ENCODE results near the gene ZNF275.

Gene ZNF275

DNA sequence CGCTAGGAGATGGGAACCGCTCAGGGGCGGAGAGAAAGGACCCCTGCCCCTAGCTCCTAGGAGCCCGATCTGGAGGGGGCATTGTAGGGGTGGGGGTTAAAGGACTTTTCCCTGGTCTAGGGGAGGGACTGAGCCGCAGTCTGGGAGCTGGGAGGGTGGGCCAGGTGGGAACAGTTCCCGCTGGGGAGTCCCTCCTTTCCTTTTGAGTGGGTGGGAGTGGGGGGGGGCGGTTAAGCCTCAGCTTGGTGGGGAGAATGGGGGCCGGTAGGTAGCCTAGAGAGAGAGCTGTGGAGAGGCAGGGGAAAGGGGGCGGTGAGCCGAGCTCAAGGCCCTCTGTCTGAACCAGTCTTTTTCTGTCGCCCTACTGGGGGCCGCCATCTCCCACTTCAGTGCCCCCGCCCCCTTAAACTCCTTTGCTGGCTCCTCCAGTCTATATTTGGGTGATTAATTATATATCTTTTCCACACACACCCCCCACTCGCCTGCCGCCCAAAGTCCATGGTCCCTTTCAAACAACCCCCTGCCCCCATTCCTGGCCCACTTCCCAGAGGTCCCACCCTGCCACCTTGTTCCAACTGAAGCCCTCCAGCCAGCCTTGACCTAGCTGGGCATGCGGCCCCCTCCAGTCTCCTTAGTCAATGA lies 822 bp downstream of the ZNF275 start:
- Histone ChIP-seq H4K20me1 (ENCODE audit: control insufficient read depth, insufficient read depth, low read depth, low read length) (no peaks in the 10 kb centered on the region), H3K27ac (ENCODE audit: low read depth, low read length) (no peak overlapping the region), H3K9me3 (ENCODE audit: control insufficient read depth, insufficient read depth, low read length) (no peaks in the 10 kb centered on the region), H3K4me3 (ENCODE audit: low read length) (peak overlapping the region; percentile 81), H3K4me1 (ENCODE audit: control insufficient read depth, low read length) (peaks cover 24% of the 10 kb centered on the region), H3K9me2 (replicated peaks; ENCODE audit: control insufficient read depth, low read length) (no peaks in the 10 kb centered on the region), H3K4me2 (ENCODE audit: low read length) (peak overlapping the region; percentile 68), H3K36me3 (ENCODE audit: control insufficient read depth, low read length) (peaks cover 22% of the 10 kb centered on the region), H3K27me3 (ENCODE audit: control insufficient read depth, low read length) (no peaks in the 10 kb centered on the region), H3F3A (ENCODE audit: control insufficient read depth, insufficient read depth) (no peaks in the 10 kb centered on the region), H3K79me2 (ENCODE audit: control insufficient read depth, low read length) (peaks cover 36% of the 10 kb centered on the region)
- no peak for TF ChIP-seq EZH2phosphoT487 (IDR thresholded peaks at IDR 0.05; ENCODE audit: borderline replicate concordance, low read length)
- TF ChIP-seq, protein P1, sequence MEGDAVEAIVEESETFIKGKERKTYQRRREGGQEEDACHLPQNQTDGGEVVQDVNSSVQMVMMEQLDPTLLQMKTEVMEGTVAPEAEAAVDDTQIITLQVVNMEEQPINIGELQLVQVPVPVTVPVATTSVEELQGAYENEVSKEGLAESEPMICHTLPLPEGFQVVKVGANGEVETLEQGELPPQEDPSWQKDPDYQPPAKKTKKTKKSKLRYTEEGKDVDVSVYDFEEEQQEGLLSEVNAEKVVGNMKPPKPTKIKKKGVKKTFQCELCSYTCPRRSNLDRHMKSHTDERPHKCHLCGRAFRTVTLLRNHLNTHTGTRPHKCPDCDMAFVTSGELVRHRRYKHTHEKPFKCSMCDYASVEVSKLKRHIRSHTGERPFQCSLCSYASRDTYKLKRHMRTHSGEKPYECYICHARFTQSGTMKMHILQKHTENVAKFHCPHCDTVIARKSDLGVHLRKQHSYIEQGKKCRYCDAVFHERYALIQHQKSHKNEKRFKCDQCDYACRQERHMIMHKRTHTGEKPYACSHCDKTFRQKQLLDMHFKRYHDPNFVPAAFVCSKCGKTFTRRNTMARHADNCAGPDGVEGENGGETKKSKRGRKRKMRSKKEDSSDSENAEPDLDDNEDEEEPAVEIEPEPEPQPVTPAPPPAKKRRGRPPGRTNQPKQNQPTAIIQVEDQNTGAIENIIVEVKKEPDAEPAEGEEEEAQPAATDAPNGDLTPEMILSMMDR (IDR thresholded peaks at IDR 0.05; ENCODE audit: low read depth, low read length, poor library complexity, severe bottlenecking) = no peak

- Histone ChIP-seq H3K4me1 (ENCODE audit: control insufficient read depth, low read length) (peaks cover 24% of the 10 kb centered on the region), H3K4me2 (ENCODE audit: low read length) (peak overlapping the region; percentile 68), H3K36me3 (ENCODE audit: control insufficient read depth, low read length) (peaks cover 22% of the 10 kb centered on the region), H3K79me2 (ENCODE audit: control insufficient read depth, low read length) (peaks cover 36% of the 10 kb centered on the region), H3K4me3 (ENCODE audit: low read length) (peak overlapping the region; percentile 81), H3K9me2 (replicated peaks; ENCODE audit: control insufficient read depth, low read length) (no peaks in the 10 kb centered on the region), H3K27me3 (ENCODE audit: control insufficient read depth, low read length) (no peaks in the 10 kb centered on the region), H3K9me3 (ENCODE audit: control insufficient read depth, insufficient read depth, low read length) (no peaks in the 10 kb centered on the region), H3F3A (ENCODE audit: control insufficient read depth, insufficient read depth) (no peaks in the 10 kb centered on the region), H4K20me1 (ENCODE audit: control insufficient read depth, insufficient read depth, low read depth, low read length) (no peaks in the 10 kb centered on the region), H3K27ac (ENCODE audit: low read depth, low read length) (no peak overlapping the region)
- TF ChIP-seq, protein P1 (IDR thresholded peaks at IDR 0.05; ENCODE audit: low read depth, low read length, poor library complexity, severe bottlenecking) = no peak
- TF ChIP-seq EZH2phosphoT487 (IDR thresholded peaks at IDR 0.05; ENCODE audit: borderline replicate concordance, low read length) = no peak
These were observed 2.4 kb downstream of the ZNF275 start for GRCh38 chrX:153336121-153336894.

DNA sequence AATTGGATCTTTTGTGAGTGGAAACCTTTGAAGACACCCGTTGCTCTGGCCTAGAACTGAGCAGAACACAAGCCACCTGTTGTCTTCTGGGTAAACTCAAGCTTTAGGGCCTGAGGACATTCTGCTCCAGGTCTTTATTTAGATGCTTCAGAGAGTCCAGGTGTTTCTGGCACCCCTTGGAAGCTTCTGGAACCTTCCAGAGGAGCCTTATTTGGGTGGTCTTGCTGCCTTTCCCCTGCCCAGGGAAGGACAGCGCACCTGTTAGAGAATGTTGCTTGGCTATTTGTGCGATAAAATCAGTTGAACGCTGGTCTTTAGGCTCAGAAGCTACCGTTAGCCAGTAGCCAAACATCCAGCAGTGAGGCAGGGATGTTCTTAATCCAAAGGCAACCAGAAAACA lies 3.0 kb downstream of the ZNF275 start:
- Histone ChIP-seq H3F3A (ENCODE audit: control insufficient read depth, insufficient read depth) (no peaks in the 10 kb centered on the region), H3K4me2 (ENCODE audit: low read length) (no peak overlapping the region), H3K27ac (ENCODE audit: low read depth, low read length) (no peak overlapping the region), H3K36me3 (ENCODE audit: control insufficient read depth, low read length) (peaks cover 22% of the 10 kb centered on the region), H3K4me1 (ENCODE audit: control insufficient read depth, low read length) (peaks cover 24% of the 10 kb centered on the region), H3K27me3 (ENCODE audit: control insufficient read depth, low read length) (no peaks in the 10 kb centered on the region), H3K9me3 (ENCODE audit: control insufficient read depth, insufficient read depth, low read length) (no peaks in the 10 kb centered on the region), H3K9me2 (replicated peaks; ENCODE audit: control insufficient read depth, low read length) (no peaks in the 10 kb centered on the region), H3K4me3 (ENCODE audit: low read length) (no peak overlapping the region), H3K79me2 (ENCODE audit: control insufficient read depth, low read length) (peaks cover 36% of the 10 kb centered on the region), H4K20me1 (ENCODE audit: control insufficient read depth, insufficient read depth, low read depth, low read length) (no peaks in the 10 kb centered on the region)
- TF ChIP-seq, protein P1 (IDR thresholded peaks at IDR 0.05; ENCODE audit: low read depth, low read length, poor library complexity, severe bottlenecking) = no peak
- TF ChIP-seq EZH2phosphoT487 (IDR thresholded peaks at IDR 0.05; ENCODE audit: borderline replicate concordance, low read length) = no peak
